Epithelial cell of esophagus (primary cell): ENCODE data around the gene CLK2.
A peak's percentile ranks its signal among the peaks of the same experiment; 100 is the strongest.

Source experiments
- DNase-seq: peaks from one replicate; pipeline ENCODE4 v3.0.0; 2010; ENCODE audit warnings: low read depth
- H3K4me3 ChIP-seq: 2 replicates; pipeline ENCODE4 v1.5.1; 2011; ENCODE audit warnings: mild to moderate bottlenecking, low read length, control low read depth
- CTCF ChIP-seq: IDR thresholded peaks from 2 replicates; pipeline ENCODE4 v1.5.1; 2011; ENCODE audit warnings: low read depth, mild to moderate bottlenecking, low read length, control low read depth, inconsistent platforms; ENCODE audit not compliant: insufficient read depth; ENCODE audit errors: missing control alignments

Gene CLK2

GRCh38 chr1:155277902-155278688 is 4.8 kb upstream of the CLK2 start:
- peak; percentile 59 for TF ChIP-seq CTCF
- DNase-seq, result peak; percentile 59

GRCh38 chr1:155277070-155277901 is 4.0 kb upstream of the CLK2 start, which contains the start of gene HCN3:
Gene HCN3, plus strand, starts transcription at chr1:155277463. Its CDS starts 128 bp downstream, at chr1:155277591.
- TF ChIP-seq CTCF, result peak; percentile 35
- peak; percentile 97 for DNase-seq
- peak within 1 kb of the TSS; percentile 65 for H3K4me3 ChIP-seq

More at GRCh38 chr1:155277902-155278688, 4.8 kb upstream of the CLK2 start:
- H3K4me3 ChIP-seq, result peak overlapping the region; percentile 65

GRCh38 chr1:155272466-155273342 is 600 bp downstream of the CLK2 start:
- H3K4me3 ChIP-seq, result peak overlapping the region; percentile 89
- peak; percentile 59 for DNase-seq
- no peak for TF ChIP-seq CTCF

- H3K4me3 ChIP-seq, result no peak overlapping the region
- no peak for TF ChIP-seq CTCF
- no peak for DNase-seq
These were observed 3.9 kb downstream of the CLK2 start for GRCh38 chr1:155269381-155269780.

GRCh38 chr1:155268630-155269029 is 4.7 kb downstream of the CLK2 start:
- TF ChIP-seq CTCF, result no peak

GRCh38 chr1:155267373-155267772 is 5.9 kb downstream of the CLK2 start:
- DNase-seq, result no peak
- TF ChIP-seq CTCF, result no peak
- no peak overlapping the region for H3K4me3 ChIP-seq

More at GRCh38 chr1:155268630-155269029, 4.7 kb downstream of the CLK2 start:
- no peak for DNase-seq
- H3K4me3 ChIP-seq, result no peak overlapping the region
